NCI-H2081 treated with DMSO at 0.1 percent for 48 hours (cell line): ENCODE measurements around the gene CHST9.
"Not testable (repeated sequence)": the region's sequence is repeated elsewhere in the genome, so short reads cannot be mapped to it uniquely, and the experiment has no call there.

Experiments
- DNase-seq: peaks from one replicate; lab custom pipeline; 2025; lab: John Stamatoyannopoulos, UW

CHST9 gene

DNA sequence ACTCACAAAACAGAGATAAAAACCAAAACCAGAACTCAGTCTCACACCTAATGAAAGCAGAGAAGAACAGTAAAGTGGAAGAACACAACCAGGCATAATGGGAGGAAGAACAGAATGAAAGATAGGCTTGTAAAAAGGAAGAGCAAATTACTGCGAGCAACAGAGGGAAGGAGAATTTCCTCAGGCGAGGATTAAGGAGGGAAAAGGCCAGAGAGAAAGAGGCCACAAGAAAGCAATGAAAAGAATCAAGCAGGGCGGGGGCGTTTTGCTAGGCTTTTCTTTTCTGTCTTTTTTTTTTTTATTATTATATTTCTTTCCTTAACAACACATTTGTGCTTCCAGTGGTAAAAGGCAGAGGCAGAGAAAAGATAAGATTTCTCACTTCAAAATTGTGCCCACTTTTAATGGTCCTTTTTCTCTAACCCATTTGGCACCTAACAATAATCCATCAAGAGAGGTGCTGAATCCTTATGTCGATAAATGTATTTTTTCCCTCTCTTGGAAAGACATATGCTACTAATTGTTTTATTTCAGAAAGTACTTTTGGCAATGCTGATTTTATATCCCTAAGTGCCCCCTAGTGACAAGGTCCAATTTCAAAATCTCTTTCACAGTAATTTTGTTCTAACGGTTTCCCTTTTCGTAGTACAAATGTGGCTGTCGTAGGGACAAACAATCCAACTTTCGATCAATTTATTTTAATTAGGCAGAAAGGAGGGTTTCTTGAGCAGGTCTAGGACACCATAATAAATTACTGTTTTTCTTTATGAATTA is 180.9 kb downstream of the CHST9 start:
- DNase-seq, result no peak

DNA sequence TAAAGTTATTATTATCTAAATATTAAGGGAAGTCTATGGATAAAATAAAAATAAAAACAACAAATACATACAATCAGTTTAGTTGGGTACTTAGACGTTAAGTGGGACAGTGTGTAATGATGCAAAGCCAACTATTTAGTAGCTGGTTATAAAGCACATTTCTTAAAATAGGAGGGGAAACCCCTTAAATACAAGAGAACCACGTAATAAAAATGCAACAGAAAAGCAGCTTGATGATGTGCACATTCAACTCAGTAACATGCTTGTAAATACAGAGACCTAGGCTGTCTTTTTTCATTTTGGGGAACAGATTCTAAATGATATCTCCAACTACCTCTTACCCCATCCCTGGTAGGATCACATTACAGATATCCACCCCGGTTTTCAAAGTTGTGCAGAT is 185.3 kb downstream of the CHST9 start:
- no peak for DNase-seq

- no peak for DNase-seq
Observed at GRCh38 chr18:26993568-26993967, 191.5 kb downstream of the CHST9 start.

GRCh38 chr18:26992926-26993325 is 192.2 kb downstream of the CHST9 start:
- no peak for DNase-seq

GRCh38 chr18:26989842-26990241 is 195.3 kb downstream of the CHST9 start:
- no peak for DNase-seq

GRCh38 chr18:26981360-26982082 is 203.6 kb downstream of the CHST9 start:
- DNase-seq, result no peak

GRCh38 chr18:26978812-26979341 is 206.2 kb downstream of the CHST9 start:
- no peak for DNase-seq

GRCh38 chr18:26977781-26978180 is 207.3 kb downstream of the CHST9 start:
- no peak for DNase-seq

GRCh38 chr18:26976206-26976605 is 208.9 kb downstream of the CHST9 start:
- no peak for DNase-seq

- DNase-seq, result not testable (repeated sequence)
Observed at GRCh38 chr18:26972549-26972948, 212.6 kb downstream of the CHST9 start.

DNA sequence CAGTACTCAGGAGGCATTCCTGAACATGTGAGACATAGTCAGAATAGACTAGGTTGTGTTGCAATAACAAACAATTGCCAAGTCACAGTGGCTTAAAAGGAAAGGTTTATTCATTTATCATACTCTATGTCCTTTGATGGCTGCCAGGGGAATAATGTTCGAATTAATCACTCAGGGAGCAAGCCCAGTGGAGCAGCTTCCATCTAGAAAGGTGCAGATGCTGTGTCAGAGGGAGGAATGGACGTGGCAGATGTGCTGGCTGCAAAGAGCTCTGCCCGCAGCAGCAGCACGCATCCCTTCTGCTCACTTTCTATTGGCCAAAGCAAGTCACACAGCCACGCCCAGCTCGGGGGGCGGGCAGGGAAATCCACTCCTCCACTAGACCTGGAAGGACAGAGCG is 213.7 kb downstream of the CHST9 start:
- no peak for DNase-seq

GRCh38 chr18:26970637-26971036 is 214.5 kb downstream of the CHST9 start:
- DNase-seq, result no peak

GRCh38 chr18:26965206-26965605 is 219.9 kb downstream of the CHST9 start:
- no peak for DNase-seq

DNA sequence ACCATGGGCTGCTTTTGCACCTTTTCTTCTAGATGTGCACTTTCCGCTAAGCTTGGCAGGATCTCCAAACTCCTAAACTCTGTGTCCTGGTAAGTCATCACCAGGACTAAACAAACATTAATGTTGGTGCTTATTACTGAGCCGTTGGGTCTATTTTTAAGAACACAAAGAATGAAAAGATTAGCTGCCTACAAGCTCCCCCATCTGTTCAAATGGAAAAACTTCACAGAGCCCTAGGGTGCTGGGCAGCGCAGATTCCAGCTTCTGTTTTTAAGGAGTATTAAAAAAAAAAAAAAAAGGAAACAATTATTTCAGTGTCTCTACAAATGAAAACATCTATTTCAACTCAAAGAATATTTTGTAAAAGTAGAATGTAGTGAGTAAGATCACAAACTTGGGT is 221.8 kb downstream of the CHST9 start:
- peak; percentile 3 for DNase-seq

GRCh38 chr18:26961839-26962238 is 223.3 kb downstream of the CHST9 start:
- no peak for DNase-seq

GRCh38 chr18:26960911-26961310 is 224.2 kb downstream of the CHST9 start:
- no peak for DNase-seq

DNA sequence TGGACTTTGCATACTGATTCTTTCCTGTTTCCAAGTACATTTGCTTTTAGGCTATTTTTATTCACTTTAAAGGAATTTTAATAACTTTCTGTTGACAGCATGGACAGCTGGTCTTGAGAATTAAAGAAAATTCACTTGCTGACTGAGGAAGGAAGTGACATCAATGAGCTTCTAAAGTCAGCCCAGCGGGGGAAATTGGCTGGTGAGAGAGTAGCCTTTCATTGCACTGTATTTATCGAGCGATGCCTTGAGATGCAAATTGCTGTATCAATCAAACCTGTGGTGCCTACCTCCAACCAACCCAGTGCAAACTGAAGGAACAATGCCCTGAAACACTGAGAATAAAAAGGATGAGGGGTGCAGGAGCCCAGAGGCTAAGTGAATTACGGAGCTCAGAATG is 228.2 kb downstream of the CHST9 start:
- DNase-seq, result peak; percentile 10

- DNase-seq, result no peak
Observed at GRCh38 chr18:26948703-26949102, 236.4 kb downstream of the CHST9 start.

GRCh38 chr18:26943906-26944305 is 241.2 kb downstream of the CHST9 start:
- no peak for DNase-seq

DNA sequence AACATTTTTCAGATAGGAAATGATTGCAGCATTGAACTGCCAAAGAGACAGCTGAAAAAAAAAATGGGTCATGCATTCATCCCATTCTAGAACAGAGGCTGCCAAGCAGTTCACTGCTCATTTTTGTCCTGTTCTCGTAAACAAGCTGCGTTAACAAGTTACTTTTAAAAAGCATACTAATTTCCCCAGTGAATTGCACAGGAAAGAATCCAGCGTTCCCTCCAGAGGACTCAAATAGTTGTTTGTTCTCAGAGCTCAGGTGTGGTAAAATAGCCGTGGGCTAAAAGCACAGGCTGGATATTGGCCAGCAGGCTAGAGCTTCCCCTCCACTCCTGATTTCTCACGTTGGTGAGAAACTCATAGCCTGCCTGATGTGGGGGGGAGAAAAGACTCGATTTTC is 243.5 kb downstream of the CHST9 start:
- no peak for DNase-seq

GRCh38 chr18:26940744-26941398 is 244.2 kb downstream of the CHST9 start:
- DNase-seq, result no peak

- DNase-seq, result no peak
Observed at GRCh38 chr18:26931659-26932058, 253.4 kb downstream of the CHST9 start.

DNA sequence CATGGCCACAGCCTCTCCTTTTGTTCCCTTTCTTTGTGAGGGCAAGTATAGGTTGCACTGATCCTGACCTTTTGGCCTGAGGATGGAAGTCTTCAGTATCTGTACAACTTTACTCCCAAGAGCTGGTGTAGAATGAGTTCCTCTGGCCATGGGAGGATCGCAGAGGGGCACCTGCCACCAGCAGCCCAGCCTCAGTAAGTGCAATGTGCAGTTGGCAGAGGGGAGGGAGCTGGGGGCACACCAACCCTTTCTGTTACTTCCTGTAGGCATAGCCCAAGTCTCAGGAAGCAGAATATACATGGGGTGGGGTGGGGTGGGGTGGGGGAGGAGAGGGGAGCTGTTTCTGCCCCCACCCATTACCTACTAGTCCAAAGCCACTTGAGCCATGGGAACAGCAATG is 254.5 kb downstream of the CHST9 start:
- no peak for DNase-seq
